Epithelial cell of prostate (primary cell): Measurements from ENCODE around the gene ALKBH4.
"Not testable (repeated sequence)": the region's sequence is repeated elsewhere in the genome, so short reads cannot be mapped to it uniquely, and the experiment has no call there.

Source experiments
- DNase-seq: peaks from one replicate; pipeline ENCODE4 v3.0.0-alpha.2; 2011; ENCODE audit warnings: low read depth, low spot score
- H3K27ac ChIP-seq: fragments of 450-650 bp; 2 replicates; pipeline ENCODE4 v1.5.1; 2017; ENCODE audit warnings: mild to moderate bottlenecking

The ALKBH4 gene

DNA sequence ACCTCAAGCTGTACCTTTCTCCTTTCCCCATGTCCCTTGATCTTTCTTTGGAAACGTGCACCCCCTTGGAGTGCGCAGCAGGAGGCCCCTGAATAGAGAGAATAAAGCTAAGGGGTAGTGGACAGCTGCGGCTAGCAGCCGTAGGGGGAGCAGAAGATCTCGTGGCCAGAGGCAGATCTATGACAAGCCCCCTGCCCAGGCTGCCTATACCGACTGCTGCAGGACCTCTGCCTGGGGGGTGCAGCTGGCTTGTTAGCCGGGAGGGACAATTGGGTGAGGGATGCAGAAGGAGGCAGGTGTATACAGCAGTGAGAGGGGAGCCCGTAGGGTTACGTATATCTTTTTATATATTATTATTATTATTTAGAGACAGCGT is 14.5 kb upstream of the ALKBH4 start:
- DNase-seq, H3K27ac ChIP-seq: not testable (repeated sequence)

DNA sequence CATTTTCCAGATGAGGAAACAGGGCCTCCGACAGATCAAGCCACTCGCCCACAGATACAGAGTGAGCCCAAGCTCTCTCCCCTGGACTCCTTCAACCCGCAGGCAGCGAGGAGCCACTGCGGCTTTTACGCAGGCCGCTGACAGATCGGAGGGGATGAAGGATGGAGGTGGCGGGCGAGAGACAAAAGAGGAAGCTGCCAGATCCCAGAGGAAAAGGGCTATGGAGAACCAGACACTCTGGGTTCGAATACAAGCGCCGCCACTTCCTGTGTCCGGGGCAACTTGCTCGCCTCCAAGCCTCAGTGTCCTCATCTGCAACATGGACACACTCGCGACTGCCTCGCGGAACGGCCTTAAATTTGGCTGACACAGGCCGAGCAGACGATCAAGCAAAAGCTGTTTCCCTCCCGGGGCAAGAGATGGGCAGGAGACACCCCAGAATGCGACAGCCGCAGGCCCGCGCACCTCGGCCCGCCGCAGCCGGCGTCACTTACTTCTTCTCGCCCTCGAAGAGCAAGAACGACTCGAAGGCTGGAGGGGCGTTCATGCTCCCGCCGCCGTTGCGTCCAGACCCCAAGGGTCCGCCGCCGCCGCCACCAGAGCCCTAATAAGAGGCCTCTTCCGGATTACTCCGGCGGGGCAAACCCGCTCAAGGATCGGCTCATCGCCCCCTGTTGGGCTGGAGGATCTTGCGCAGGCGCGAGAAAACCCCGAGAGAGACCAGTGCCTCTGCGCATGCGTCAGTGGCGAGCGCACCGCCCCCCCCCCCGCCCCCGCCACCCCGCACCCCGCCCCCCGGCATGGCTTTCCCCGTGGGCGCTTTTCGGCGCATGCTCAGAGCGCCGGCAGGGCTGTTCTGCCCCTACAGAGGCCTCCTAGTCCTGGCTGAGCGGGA is 13.9 kb upstream of the ALKBH4 start, which contains the start of gene POLR2J:
Gene POLR2J, minus strand, starts transcription at position 609 of the 895 bp plus-strand sequence. Its CDS starts 62 bp downstream, at position 547.
- DNase-seq, H3K27ac ChIP-seq: not testable (repeated sequence)

DNA sequence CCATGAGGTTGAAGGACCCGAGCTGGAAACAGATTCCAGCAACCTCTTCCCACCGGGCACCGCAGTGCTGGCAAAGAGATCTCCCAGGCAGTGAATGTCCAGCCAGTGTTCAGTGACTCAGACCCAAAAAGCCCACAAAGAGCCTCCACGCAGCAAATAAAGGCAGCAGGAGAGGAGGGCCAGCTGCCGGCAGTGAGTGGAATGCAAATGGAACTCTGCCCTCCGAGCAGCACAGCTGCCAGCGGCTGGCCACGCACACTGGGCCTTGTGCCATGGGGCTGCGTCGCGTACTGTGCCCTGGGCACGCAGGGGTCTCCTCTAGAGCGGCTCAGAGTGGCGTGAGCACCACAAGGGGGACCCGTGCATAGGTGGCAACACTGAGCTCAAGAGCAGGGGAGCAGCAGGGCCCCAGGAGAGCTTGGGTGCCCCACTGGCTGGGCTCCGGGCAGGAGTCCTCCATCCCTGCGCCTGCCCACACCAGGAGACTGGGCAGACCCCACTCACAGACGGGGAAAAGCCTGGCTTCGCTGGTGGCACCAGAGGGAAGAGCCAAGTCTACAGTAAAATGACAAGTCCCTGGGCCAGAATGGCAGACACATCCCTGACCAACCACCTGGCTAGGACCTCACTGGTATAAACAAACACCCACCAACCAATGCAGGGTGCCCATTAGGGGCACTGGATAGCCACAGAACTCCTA is 10.2 kb upstream of the ALKBH4 start:
- not testable (repeated sequence) for DNase-seq, H3K27ac ChIP-seq

GRCh38 chr7:102474116-102474515 is 9.5 kb upstream of the ALKBH4 start:
- not testable (repeated sequence) for DNase-seq, H3K27ac ChIP-seq

DNA sequence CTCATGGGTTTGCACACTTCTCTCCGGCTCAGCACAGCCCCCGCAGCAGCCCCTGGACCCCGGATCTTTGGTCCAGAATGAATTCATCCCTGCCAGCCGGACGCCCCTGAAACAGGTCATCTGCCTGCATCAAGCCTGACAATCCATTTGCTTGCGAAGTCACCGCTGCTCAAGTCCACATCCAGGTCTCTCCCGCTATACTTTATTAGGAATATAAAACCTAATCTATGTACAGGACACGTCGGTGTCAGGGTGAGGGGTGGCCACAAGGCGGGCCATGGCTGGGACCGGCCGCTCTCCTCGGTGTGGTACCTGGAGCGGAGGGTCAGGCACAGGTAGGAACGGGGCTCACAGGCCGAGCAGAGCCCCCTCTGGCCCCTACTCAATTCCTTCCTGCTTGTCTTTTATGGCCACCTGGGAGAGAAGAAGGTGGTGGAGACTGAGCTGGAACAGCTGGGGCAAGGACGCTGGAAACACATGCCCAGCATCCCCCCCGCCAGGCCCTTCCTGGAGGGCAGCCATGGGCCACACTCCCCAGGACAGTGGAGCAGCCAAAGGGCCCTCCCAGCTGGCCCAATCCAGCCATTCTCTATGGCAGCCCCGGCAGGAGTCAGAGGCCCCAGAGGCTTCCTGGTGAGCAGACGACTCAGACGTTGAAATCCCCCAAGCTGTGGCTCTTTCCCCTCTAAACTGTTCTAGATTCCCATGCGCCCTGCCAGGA is 8.8 kb upstream of the ALKBH4 start:
- H3K27ac ChIP-seq: no peak overlapping the region
- DNase-seq: no peak

- DNase-seq: no peak
- H3K27ac ChIP-seq: no peak overlapping the region
These were observed 7.7 kb upstream of the ALKBH4 start for GRCh38 chr7:102472126-102473041.

- no peak overlapping the region for H3K27ac ChIP-seq
- DNase-seq: no peak
These were observed 7.1 kb upstream of the ALKBH4 start for GRCh38 chr7:102471791-102472125.

DNA sequence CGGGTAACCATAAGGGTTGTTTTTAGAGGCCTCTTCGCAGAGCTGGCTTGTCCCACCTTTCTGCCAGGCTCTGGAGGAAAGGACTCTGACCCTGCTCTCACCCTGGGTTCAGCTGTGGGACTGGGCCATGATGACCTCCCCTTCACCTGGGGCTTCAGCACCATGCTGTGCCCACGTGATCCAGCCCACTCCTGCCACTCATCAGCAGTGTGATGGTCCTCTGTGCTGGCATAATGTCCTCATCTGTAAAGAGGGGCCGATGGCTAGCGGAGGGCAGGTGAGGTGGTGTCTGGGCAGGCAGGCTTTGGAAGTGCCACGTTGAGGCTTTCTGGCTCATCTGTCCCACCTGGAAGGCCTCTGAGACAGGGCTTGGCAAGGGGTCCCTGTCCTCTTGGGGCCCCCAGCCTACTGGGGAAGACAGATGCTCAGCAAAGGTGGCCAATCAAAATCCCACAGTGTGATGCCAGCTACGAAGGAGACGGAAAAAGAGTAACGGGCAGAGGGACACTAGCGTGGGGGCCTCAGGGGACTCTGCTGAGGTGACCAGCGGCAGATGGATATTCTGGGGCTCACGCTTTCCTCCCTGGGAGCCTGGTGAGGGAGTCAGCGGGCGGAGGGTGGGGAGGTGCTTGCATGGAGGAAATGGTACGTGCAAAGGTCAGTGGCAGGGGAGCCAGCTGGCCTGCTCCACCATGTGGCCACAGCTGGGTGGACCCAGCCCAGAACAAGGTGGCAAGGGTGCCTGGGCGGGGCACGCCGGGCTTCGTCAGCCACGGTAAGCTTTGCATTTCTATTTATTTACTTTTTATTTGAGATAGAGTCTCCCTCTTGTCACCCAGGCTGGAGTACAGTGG is 5.5 kb upstream of the ALKBH4 start:
- DNase-seq: no peak
- H3K27ac ChIP-seq: no peak overlapping the region

GRCh38 chr7:102469351-102469971 is 4.8 kb upstream of the ALKBH4 start:
- DNase-seq: no peak

GRCh38 chr7:102468478-102469350 is 4.1 kb upstream of the ALKBH4 start:
- no peak overlapping the region for H3K27ac ChIP-seq
- DNase-seq: no peak

More at GRCh38 chr7:102469351-102469971, 4.8 kb upstream of the ALKBH4 start:
- H3K27ac ChIP-seq: no peak overlapping the region

- DNase-seq: no peak
- H3K27ac ChIP-seq: no peak overlapping the region
These were observed 3.2 kb upstream of the ALKBH4 start for GRCh38 chr7:102467581-102468477.

GRCh38 chr7:102466097-102466496 is 1.4 kb upstream of the ALKBH4 start:
- no peak overlapping the region for H3K27ac ChIP-seq
- no peak for DNase-seq

DNA sequence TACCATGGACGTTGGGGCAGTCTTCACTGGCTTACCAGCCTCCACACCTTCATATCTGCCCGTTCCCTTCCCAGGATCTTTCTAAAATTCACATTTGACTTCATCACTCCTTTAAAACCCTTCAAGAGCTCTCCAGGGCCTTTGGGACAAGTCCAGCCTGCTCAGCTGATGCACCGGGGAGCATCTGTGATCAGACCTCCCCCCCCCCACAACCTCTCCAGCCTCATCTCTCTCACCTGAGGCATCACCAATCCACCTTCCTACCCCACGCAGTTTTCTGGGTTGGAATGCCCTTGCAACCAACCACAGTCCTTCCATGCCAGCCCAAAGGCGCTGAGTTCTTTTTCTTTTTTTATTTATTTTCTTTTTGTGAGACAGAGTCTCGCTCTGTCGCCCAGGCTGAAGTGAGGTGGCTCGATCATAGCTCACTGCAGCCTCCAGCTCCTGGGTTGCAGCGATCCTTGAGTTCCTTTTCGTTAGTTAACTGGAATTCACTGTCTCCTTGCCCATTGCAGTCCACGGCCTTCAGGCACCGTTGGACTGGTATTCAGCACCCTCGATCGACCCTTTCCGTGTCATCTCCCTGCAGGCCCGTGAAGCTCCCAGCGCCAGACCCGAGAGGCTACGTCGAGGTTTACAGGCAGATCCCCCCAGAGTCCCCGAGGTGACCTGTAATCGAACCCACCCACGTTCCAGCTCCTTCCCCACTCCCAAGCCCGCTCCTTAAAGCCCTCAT is 654 bp downstream of the ALKBH4 start:
- H3K27ac ChIP-seq: no peak overlapping the region
- no peak for DNase-seq

- no peak overlapping the region for H3K27ac ChIP-seq
- DNase-seq: no peak
These were observed 4.2 kb downstream of the ALKBH4 start for GRCh38 chr7:102460467-102460866.

- no peak for DNase-seq
These were observed 5.3 kb downstream of the ALKBH4 start for GRCh38 chr7:102459221-102459844.

More at GRCh38 chr7:102459221-102459844, 5.3 kb downstream of the ALKBH4 start:
- no peak overlapping the region for H3K27ac ChIP-seq
